Stimulated activated naive B cell treated with anti-CD40 and anti-IgM and Interleukin-4, amounts not matched to agents 10 μg/mL and 1 μg/mL and 100 μg/mL, for 72 hours (primary cell): ENCODE data around the gene SYNDIG1L.

Experiments used
- ATAC-seq, 2 donors: fragments of 150-1000 bp; cut with Tn5 transposase; replicated peaks; 2 replicates each; pipeline ENCODE4 v1.10.0; 2021; ENCODE audit warnings: moderate library complexity in 1 of 2
- DNase-seq: peaks from one replicate; pipeline ENCODE4 v3.0.0; 2021
- H3K27ac Mint-ChIP-seq: one replicate; pipeline ENCODE4 v1.8.0; 2022; ENCODE audit warnings: mild to moderate bottlenecking, mixed read lengths
- H3K27me3 Mint-ChIP-seq, 2 donors: one replicate each; pipeline ENCODE4 v1.8.0; 2022; ENCODE audit warnings: mixed read lengths in 2 of 2
- H3K36me3 Mint-ChIP-seq, 2 donors: one replicate each; pipeline ENCODE4 v1.8.0; 2022; ENCODE audit warnings: mixed read lengths in 2 of 2, mild to moderate bottlenecking in 1 of 2
- H3K4me1 Mint-ChIP-seq, 2 donors: one replicate each; pipeline ENCODE4 v1.8.0; 2022; ENCODE audit warnings: mixed read lengths in 2 of 2, mild to moderate bottlenecking in 1 of 2
- H3K4me3 Mint-ChIP-seq, 2 donors: one replicate each; pipeline ENCODE4 v1.8.0; 2022; ENCODE audit warnings: mild to moderate bottlenecking in 2 of 2, mixed read lengths in 2 of 2, moderate library complexity in 1 of 2
- H3K9me3 Mint-ChIP-seq, 2 donors: one replicate each; pipeline ENCODE4 v1.8.0; 2022; ENCODE audit warnings: mixed read lengths in 2 of 2, mild to moderate bottlenecking in 1 of 2

SYNDIG1L gene

GRCh38 chr14:74426202-74426582, at the start of gene SYNDIG1L:
Gene SYNDIG1L, minus strand, starts transcription at chr14:74426210. Its CDS starts 16,466 bp downstream, at chr14:74409744.
- Mint-ChIP-seq H3K36me3 (no peaks in the 10 kb centered on the region), H3K4me1 (peaks cover 5 to 10% of the 10 kb centered on the region in 2 donors), H3K4me3 (peak within 1 kb of the TSS; percentile 61 to 73), H3K27me3 (peaks cover 63 to 68% of the 10 kb centered on the region in 2 donors), H3K27ac (no peak within 1 kb of the TSS), H3K9me3 (no peaks in the 10 kb centered on the region)
- no peak for ATAC-seq
- DNase-seq = no peak

- no peaks in the 10 kb centered on the region for H3K27me3 Mint-ChIP-seq
- H3K36me3 Mint-ChIP-seq = peaks cover 37 to 56% of the 10 kb centered on the region in 2 donors
- ATAC-seq (peak in 1 of 2 donors; percentile 52), DNase-seq (no peak)
- peaks cover 3 to 8% of the 10 kb centered on the region in 2 donors for H3K9me3 Mint-ChIP-seq
- H3K27ac Mint-ChIP-seq = no peak overlapping the region
- H3K4me1 Mint-ChIP-seq = peaks cover 9 to 17% of the 10 kb centered on the region in 2 donors
- no peak overlapping the region for H3K4me3 Mint-ChIP-seq
Measured at GRCh38 chr14:74475678-74476077, 49.7 kb upstream of the SYNDIG1L start.

DNA sequence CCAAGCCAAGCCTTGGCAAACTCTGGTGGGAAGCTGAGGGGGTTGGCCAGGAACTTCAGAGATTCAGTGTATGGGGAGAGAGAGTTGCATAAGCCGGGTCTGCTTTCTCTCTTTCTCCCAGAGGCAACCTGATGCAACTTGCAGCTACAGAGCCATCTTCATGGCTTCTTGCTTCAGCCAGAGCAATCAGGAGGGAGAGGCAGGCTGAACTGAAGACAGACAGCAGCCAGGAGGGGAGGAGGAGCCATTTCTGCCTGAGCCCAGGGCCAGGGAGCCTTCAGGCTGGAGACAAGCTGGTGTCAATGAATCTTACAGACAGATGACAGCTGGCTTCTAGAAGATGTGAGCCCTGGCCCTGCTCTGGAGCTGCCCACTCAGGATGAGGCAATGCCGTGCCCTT, 48.4 kb upstream of the SYNDIG1L start:
- H3K36me3 Mint-ChIP-seq = peaks cover 31 to 43% of the 10 kb centered on the region in 2 donors
- no peak overlapping the region for H3K4me3 Mint-ChIP-seq
- peaks cover 3 to 8% of the 10 kb centered on the region in 2 donors for H3K9me3 Mint-ChIP-seq
- DNase-seq (no peak), ATAC-seq (no peak)
- peaks cover 9 to 17% of the 10 kb centered on the region in 2 donors for H3K4me1 Mint-ChIP-seq
- H3K27me3 Mint-ChIP-seq = no peaks in the 10 kb centered on the region
- H3K27ac Mint-ChIP-seq = no peak overlapping the region

DNA sequence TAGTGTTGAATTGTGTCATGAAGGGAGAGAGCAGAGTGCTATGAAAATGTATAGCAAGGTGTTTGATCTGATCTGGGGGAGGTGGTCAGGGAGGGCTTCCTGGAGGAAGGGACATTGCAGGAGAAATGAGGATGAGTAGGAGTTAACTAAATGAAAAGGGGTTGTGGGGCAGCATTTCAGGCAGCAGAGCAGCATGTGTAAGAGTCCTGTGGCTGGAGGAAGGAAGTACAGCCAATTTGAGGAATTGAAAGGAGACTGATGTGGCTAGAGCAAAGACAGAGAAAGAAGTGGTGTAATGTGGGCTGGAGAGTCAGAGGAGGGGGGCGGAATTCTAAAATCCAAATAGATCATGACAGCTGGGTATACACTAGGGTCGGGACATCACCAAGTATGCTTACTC, 46.6 kb upstream of the SYNDIG1L start:
- Mint-ChIP-seq H3K9me3 (peaks cover 3 to 8% of the 10 kb centered on the region in 2 donors), H3K4me3 (no peak overlapping the region), H3K4me1 (peaks cover 9 to 17% of the 10 kb centered on the region in 2 donors), H3K27me3 (no peaks in the 10 kb centered on the region), H3K36me3 (peaks cover 26 to 40% of the 10 kb centered on the region in 2 donors), H3K27ac (no peak overlapping the region)
- ATAC-seq = peak; percentile 16 to 44
- no peak for DNase-seq

DNA sequence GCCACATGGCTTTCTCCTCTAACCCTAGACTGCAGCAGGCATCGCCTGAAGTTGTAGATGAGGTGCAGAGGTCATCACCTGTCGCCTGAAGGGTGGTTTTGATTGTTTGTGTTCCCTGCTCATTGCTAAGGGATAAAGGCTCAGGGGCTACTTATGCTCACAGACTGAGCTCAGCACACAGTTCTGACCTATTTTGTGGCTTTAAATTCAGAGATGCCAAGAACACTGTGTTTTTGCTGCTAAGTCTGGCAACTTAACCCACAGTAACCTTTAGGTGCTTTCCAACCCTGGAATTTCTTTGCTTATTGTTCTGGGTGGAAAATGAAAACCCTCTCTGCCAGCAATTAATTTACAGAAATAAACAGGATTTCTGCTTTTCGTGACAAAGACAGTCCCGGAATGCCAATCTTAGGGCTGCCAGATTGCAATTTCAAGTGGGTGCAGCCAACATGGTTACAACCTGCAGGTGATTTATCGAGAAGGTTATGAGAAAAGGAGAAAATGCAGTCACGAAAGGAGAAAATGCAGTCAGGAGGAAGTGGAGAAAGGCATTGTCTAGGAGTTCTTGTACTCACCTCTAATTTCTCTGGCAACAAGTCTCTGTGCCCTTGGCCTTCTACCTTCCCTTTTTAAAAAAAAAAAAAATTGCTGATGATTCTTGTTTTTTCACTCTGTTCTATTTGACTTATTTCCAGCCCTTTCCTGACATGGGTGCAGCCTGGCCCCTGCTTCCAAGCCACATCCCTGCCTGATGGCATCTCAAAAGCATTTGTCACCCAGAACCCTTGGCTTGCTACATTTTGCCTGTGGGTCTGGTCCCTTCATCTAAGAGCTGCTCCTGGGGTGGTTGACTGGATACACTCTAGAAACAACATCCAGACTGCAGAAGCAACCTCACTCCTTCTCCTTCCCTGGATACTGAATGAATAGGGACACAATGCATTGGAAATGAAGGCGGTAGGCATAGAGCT, 43.8 kb upstream of the SYNDIG1L start:
- Mint-ChIP-seq H3K4me1 (peaks cover 4 to 6% of the 10 kb centered on the region in 2 donors), H3K36me3 (peaks cover 22 to 25% of the 10 kb centered on the region in 2 donors), H3K9me3 (peaks cover 3 to 8% of the 10 kb centered on the region in 2 donors), H3K27ac (no peak overlapping the region), H3K27me3 (no peaks in the 10 kb centered on the region), H3K4me3 (no peak overlapping the region)
- ATAC-seq (no peak), DNase-seq (no peak)

GRCh38 chr14:74468513-74468912, 42.5 kb upstream of the SYNDIG1L start:
- peaks cover 3 to 6% of the 10 kb centered on the region in 2 donors for H3K9me3 Mint-ChIP-seq
- DNase-seq (no peak), ATAC-seq (no peak)
- no peaks in the 10 kb centered on the region for H3K27me3 Mint-ChIP-seq
- H3K36me3 Mint-ChIP-seq = peaks cover 12 to 14% of the 10 kb centered on the region in 2 donors
- no peak overlapping the region for H3K27ac Mint-ChIP-seq
- H3K4me3 Mint-ChIP-seq = no peak overlapping the region
- peaks cover 4 to 6% of the 10 kb centered on the region in 2 donors for H3K4me1 Mint-ChIP-seq

DNA sequence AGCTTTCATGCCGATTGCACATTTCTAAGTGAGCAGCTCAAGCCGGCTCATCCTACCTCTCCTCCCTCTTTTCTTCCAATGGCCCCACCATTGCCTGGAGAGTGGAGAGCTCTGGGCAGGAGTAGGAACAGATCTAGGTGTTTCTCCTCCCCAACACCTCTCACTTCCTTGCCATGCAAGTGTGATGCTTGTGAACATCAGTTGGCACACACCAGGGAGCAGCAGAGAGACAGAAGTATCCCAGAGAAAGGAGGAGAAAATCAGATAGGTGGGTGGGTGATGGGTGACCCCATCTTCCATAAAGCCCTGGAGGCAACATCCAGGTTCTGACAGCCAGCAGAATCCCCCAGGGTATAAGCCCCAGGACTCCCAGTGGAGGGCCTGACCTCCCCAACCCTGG, 39.3 kb upstream of the SYNDIG1L start:
- Mint-ChIP-seq H3K4me3 (no peak overlapping the region), H3K27me3 (peaks cover 2 to 3% of the 10 kb centered on the region in 2 donors)
- no peak for DNase-seq

DNA sequence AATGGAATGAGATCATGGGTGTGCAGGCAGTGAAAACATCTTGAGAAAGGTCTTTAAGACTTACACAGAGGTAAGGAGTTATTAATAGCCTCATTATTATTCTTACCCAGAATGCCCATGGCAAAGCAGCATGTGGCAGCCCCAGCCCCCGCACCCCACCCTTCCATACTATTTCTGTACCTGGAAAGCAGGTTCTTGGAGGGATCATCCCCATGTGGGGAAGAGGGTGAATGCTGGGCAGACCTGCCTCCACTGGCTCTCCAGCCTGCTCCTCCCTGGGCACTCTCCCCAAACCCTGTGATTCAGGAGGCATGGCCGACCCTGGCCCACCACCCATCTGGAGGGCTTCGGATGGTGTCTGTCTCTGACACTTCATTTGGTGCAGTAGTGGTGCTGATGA, 38.8 kb upstream of the SYNDIG1L start:
- ATAC-seq (no peak), DNase-seq (no peak)
- H3K27me3 Mint-ChIP-seq = peaks cover 4 to 8% of the 10 kb centered on the region in 2 donors
- no peak overlapping the region for H3K27ac Mint-ChIP-seq
- peaks cover 3 to 9% of the 10 kb centered on the region in 2 donors for H3K4me1 Mint-ChIP-seq
- no peaks in the 10 kb centered on the region for H3K9me3 Mint-ChIP-seq
- peaks cover 0 to 3% of the 10 kb centered on the region in 2 donors for H3K36me3 Mint-ChIP-seq
- H3K4me3 Mint-ChIP-seq = no peak overlapping the region

More for the DNA sequence above, 39.3 kb upstream of the SYNDIG1L start:
- no peak for ATAC-seq
- no peak overlapping the region for H3K27ac Mint-ChIP-seq
- no peaks in the 10 kb centered on the region for H3K9me3 Mint-ChIP-seq
- peaks cover 0 to 3% of the 10 kb centered on the region in 2 donors for H3K4me1 Mint-ChIP-seq
- peaks cover 0 to 3% of the 10 kb centered on the region in 2 donors for H3K36me3 Mint-ChIP-seq

- H3K9me3 Mint-ChIP-seq = no peaks in the 10 kb centered on the region
- ATAC-seq = no peak
- peaks cover 0 to 3% of the 10 kb centered on the region in 2 donors for H3K36me3 Mint-ChIP-seq
- no peak for DNase-seq
- no peak overlapping the region for H3K4me3 Mint-ChIP-seq
- H3K4me1 Mint-ChIP-seq = peaks cover 4 to 15% of the 10 kb centered on the region in 2 donors
- no peak overlapping the region for H3K27ac Mint-ChIP-seq
- H3K27me3 Mint-ChIP-seq = peaks cover 4 to 9% of the 10 kb centered on the region in 2 donors
Measured at GRCh38 chr14:74463697-74464096, 37.7 kb upstream of the SYNDIG1L start.

DNA sequence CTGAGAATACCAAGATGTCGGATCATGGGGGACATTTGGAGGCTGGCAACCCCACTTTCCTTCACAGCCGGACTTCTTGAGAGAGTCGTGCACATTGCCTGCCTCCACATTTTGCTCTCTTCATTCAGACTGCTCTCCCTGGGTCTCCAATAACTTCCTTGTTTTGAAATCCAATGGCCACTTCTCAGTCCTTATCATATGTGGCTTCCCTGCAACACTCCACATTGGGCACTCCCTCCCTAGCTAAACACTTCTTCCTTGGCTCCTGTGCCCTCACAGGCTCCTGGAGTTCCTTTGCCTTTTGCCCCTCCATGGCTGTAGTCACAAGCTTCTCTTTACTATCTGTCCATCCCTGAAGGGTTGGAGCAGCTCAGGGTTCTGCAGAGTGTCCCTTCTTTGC, 37.0 kb upstream of the SYNDIG1L start:
- Mint-ChIP-seq H3K36me3 (no peaks in the 10 kb centered on the region), H3K4me1 (peaks cover 4 to 15% of the 10 kb centered on the region in 2 donors), H3K4me3 (no peak overlapping the region), H3K9me3 (no peaks in the 10 kb centered on the region), H3K27ac (no peak overlapping the region), H3K27me3 (peaks cover 4 to 9% of the 10 kb centered on the region in 2 donors)
- ATAC-seq = no peak
- DNase-seq = no peak

DNA sequence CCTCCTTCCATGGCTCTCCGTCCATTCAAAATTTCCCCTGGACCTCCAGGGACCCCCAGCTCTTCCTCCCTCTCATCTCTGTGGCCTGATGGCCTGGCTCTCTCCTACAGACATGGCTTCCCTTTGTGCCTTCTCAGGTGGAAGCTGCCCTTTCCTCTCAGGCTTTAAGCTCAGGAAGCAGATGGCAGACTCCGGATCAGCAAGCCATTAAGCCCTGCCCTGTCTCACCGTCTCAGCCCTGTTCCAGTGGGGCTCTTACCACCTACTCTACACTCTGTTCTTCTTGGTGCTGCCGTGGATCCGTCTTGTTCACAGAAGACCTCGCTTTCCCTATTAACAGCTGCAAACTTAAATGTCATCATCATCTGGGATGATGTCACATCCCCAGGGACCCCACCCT, 34.0 kb upstream of the SYNDIG1L start:
- Mint-ChIP-seq H3K4me1 (peaks cover 4 to 15% of the 10 kb centered on the region in 2 donors), H3K9me3 (no peaks in the 10 kb centered on the region), H3K4me3 (no peak overlapping the region), H3K36me3 (no peaks in the 10 kb centered on the region), H3K27ac (no peak overlapping the region), H3K27me3 (peaks cover 8 to 9% of the 10 kb centered on the region in 2 donors)
- no peak for ATAC-seq
- no peak for DNase-seq

GRCh38 chr14:74459289-74459946, 33.4 kb upstream of the SYNDIG1L start:
- H3K4me3 Mint-ChIP-seq = no peak overlapping the region
- DNase-seq (no peak), ATAC-seq (peak; percentile 88 to 94)
- H3K27me3 Mint-ChIP-seq = peaks cover 8 to 9% of the 10 kb centered on the region in 2 donors
- H3K27ac Mint-ChIP-seq = no peak overlapping the region
- H3K9me3 Mint-ChIP-seq = no peaks in the 10 kb centered on the region
- peaks cover 4 to 15% of the 10 kb centered on the region in 2 donors for H3K4me1 Mint-ChIP-seq
- no peaks in the 10 kb centered on the region for H3K36me3 Mint-ChIP-seq

DNA sequence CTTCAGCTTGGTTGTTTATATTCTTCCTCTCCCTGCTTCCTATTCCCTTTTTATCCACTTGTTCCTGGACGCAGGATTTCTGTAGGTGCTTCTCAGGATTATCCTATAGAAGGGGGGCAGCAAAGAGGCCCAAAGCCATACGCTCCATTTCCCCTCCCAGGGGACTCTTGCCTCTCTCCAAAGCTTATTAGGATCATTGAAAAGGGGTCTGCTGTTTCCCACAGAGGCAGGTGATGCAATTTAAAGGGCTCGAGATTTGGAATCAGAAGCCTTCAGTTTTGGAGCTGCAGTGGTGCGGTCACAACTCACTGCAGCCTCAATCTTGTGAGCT, 31.5 kb upstream of the SYNDIG1L start:
- Mint-ChIP-seq H3K9me3 (no peaks in the 10 kb centered on the region), H3K4me3 (no peak overlapping the region), H3K36me3 (peaks cover 4% of the 10 kb centered on the region in 2 donors), H3K27ac (no peak overlapping the region), H3K4me1 (peaks cover 4 to 15% of the 10 kb centered on the region in 2 donors), H3K27me3 (peaks cover 8 to 15% of the 10 kb centered on the region in 2 donors)
- no peak for DNase-seq
- no peak for ATAC-seq

GRCh38 chr14:74456684-74457564, 30.9 kb upstream of the SYNDIG1L start:
- no peaks in the 10 kb centered on the region for H3K9me3 Mint-ChIP-seq
- no peak overlapping the region for H3K27ac Mint-ChIP-seq
- ATAC-seq (no peak), DNase-seq (no peak)
- no peak overlapping the region for H3K4me3 Mint-ChIP-seq
- peaks cover 8 to 15% of the 10 kb centered on the region in 2 donors for H3K27me3 Mint-ChIP-seq
- H3K36me3 Mint-ChIP-seq = peaks cover 4% of the 10 kb centered on the region in 2 donors
- H3K4me1 Mint-ChIP-seq = peaks cover 4 to 15% of the 10 kb centered on the region in 2 donors
